T1000 (cell line): ENCODE measurements around the gene SPP2.
A peak's percentile ranks its signal among the peaks of the same experiment; 100 is the strongest.

Experiments
- DNase-seq: peaks from one replicate; lab custom pipeline; 2025; ENCODE audit warnings: mixed read lengths; lab: John Stamatoyannopoulos, UW

The SPP2 gene, protein sequence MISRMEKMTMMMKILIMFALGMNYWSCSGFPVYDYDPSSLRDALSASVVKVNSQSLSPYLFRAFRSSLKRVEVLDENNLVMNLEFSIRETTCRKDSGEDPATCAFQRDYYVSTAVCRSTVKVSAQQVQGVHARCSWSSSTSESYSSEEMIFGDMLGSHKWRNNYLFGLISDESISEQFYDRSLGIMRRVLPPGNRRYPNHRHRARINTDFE

DNA sequence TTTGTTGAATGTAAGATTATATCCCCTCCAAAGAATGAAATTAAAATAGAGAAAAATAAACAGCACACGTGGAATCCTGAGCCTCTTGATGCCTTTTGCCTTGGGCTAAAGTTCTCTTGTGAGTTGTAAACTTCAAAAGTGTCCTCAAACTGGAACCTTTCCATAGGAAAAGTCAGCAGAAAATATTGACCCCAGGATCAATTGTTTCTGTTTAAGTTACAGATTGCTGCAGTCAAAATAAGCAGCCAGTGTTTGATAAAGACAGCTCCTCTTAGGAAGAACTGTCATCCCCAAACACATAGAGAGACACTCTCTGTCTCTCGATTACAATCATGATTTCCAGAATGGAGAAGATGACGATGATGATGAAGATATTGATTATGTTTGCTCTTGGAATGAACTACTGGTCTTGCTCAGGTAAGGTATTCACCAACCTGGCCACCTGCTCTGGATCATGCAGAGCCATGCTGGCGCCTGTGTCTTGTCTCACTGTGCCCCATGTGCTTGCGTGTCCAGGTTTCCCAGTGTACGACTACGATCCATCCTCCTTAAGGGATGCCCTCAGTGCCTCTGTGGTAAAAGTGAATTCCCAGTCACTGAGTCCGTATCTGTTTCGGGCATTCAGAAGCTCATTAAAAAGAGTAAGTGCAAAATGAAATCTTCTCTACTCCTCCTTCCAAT, at the start of gene SPP2:
TSS of gene SPP2 (plus strand) at position 248 of the 681 bp plus-strand sequence. CDS start at position 333, 85 bp downstream.
- DNase-seq = no peak

DNA sequence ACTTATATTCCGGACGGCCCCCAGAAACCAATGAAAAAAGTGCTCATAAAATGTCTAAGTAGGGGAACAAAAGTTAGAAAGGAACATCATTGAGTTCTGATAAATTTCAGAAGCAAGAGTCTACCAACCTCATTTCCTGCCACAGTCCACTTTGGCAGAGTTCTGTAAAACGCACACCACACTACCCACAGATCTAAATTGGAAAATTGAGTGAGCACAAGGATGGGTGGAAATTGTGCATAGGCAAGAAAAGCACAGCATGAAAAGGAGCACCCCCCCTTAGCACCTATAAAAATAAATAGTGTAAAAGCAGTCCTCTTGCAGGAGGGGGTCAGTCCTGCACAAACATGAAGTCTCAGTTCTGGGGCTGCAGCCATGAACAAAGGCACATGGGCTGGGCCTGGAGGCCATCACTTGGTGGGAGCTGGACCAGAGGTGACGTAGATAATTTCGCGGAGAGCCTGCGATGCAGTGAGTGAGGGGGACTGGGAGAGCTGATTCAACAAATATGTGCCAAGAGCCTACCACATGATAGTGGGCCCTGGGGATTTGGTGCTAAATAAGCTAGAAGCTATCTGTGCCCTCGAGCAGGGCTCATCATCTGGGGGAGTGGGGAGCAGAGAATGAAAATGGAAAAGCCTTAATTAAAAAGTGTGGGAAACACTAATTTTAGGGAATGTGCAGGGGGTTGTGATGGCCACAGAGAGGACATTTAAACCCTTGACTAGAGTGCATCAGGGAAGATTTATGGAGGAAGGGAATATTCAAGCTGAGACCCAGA, 48.9 kb upstream of the SPP2 start:
- DNase-seq = no peak

DNA sequence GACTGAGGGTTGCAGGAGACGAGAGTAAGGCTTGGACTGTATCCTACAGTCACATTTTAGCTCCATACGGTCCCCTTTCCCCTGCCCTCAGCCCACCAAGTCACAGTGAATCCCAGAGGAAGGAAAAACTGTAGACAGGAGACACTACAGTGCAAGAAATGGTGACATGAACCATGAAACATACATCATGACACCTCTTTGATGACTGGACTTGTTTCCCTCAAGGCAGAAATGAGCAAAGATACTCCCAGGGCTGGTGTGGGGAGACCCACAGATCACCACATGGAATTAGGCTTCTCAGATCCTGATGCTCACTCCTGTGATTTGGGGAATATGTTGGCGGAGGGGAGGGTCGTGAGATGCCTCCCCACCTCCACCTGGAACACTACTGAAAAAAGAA, 48.2 kb upstream of the SPP2 start:
- no peak for DNase-seq

DNA sequence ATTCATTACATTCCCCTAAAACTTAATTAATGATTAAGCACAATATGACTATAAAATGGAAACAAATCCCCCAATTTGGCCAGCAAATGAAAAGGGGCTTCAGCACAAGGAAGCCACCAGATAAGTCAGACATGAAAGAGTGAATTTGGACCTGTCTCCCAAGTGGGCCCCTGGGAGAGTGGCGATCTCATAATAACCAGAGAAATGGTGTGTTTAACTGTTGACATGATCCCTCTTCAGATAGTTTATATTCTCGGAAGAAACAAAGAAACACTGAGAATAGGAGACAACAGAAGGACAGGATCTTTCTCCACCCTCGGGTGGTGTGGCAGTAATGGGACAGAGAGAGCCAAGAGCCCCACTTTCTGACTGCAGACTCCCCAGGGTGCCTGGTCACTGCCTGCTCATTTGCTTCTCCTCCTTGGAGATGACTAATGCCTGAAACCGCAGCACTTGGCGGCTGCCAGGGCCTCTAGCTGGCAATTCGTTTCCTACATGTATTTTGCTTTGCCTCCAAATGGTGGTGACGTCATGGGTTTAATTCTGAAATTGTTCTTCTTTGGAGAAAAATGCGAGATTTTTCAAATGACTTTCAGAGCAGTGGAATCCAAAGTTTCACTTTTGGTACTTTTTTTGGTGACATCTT, 46.4 kb upstream of the SPP2 start:
- DNase-seq = peak; percentile 72

DNA sequence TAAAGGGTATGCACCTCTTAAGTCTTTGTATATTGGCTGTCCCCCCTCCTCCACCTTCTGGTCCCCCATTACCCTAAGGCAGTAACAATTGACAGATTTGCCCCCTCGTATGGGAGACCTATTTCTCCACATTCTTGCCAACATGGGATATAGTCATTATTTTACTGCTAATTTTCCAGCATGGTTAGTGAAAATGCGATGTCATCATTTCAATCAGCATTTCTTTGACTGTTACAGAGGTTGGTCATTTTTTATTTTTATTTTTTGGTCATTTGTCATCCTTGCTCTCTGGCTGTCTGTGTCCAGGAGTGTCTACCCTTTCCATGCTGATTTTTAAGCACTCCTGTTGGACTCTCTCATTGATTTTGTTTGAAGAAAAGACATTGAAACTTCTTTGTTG, 45.4 kb upstream of the SPP2 start:
- no peak for DNase-seq

DNA sequence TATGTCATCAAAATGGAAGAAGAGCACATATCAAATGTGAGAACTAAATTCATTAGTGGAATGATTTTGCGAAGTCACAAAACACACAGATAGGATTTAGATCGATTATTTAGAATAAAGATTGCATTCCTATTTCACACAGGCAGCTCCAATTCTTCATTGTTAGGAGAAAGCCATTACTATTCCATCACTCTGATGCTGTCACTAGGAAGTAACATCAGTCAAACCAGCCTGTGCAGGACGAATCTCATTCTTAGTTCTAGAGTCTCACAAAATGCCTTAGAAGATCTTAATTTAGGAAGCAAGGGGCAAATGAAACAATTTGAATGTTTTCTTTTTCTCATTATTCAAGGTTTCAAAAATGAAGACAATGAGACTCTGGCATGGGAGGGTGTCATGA, 44.0 kb upstream of the SPP2 start:
- no peak for DNase-seq

DNA sequence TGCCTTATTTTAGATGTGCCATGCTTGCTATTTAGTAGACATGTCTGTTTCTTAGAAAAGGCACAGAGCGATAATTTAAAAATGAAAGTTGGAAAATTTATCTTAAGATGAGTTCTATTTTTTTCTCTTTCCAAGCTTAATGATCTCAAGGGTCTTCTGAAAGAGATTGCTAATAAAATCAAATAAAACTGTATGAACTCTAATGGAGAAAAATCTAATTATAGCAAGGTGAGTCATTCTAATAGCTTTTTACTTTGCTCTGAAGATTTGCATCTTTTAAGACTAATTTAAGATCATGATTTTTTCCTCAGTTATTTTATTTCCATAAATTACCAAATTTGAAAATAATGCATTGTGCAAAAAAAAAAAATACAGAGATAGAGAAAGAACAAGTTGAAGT, 36.1 kb upstream of the SPP2 start:
- no peak for DNase-seq

DNA sequence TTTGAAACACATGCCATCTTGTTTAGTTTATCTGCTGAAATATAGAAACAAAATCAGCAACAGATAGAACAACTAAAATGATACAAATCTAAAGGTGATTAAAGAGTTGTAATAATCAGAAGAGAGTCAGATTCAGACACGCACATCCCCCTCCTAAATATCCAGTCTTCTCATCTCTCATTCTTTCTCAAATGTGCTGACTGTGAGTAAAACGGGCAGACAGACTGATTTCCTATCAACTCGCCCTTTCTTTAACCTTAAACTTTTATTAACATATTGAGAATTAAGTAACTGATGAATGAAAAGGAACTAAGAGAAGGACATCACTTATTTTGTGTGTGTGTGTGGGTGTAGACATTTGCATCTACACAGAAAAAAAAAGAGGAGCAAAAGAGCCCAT, 34.6 kb upstream of the SPP2 start:
- DNase-seq = no peak

DNA sequence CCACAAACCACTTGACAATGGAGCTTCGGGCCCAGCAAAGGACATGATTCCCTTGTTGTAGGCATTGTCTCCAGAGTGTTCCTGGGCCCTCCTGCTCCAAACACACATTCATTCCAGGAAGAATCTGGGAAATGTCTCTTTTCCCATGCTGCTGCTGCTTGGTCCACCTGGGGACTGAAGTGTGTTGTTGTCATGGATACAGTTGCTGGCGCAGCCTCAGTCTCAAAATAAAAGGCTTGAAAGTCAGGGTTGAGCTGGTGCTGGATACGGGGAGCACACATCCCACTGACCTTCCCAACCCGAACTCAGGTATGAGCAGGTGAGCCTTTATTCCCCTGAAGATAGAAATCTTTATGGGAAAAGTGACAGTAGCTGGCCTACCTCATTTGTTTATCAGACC, 30.6 kb upstream of the SPP2 start:
- no peak for DNase-seq

DNA sequence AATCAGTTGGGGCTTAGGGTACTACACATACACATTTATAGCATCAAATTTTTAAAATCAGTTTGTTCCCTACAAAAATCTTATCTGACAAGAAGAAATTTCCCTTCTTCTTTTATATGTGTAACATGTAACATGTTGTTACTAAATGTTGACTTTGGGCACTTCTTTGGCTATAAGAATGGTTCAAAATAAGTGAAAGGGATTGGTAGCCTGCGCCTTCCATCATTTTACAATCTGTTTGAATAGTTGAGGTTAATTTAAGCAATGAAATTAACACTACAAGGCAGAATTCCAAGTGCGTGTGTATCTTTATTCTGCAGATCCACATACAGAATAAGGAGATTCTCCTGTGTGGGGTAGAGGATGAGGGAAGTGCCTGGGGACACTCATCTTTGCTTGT, 30.2 kb upstream of the SPP2 start:
- no peak for DNase-seq

DNA sequence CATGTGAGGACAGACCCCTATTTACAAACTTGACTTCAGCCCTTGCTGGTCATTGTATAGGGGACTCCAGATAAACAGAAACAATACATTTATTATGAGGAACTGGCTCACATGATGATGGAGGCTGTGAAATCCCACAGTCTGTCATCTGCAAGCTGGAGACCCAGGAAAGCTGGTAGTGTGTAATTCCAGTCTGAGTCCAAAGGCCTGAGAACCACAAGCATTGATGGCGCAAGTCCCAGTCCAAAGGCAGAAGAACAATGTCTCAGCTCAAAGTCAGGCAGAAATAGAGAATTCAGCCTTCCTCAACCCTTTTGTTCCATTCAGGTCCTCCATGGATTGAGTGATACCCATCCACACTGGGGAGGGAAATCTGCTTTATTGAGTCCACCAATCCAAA, 28.1 kb upstream of the SPP2 start:
- no peak for DNase-seq

DNA sequence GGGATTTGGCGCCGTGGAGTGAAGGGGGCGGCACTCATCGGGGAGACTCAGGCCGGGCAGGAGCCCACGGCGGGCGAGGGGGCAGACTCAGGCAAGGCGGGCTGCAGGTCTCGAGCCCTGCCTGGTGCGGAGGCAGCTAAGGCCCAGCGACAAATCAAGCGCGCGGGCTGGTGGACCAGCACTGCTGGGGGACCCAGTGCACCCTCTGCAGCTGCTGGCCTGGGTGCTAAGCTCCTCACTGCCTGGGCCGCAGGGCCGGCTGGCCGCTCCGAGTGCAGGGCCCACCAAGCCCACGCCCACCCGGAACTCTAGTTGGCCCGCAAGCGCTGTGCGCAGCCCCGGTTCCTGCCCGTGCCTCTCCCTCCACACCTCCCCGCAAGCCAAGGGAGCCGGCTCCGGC, 26.2 kb upstream of the SPP2 start:
- no peak for DNase-seq

DNA sequence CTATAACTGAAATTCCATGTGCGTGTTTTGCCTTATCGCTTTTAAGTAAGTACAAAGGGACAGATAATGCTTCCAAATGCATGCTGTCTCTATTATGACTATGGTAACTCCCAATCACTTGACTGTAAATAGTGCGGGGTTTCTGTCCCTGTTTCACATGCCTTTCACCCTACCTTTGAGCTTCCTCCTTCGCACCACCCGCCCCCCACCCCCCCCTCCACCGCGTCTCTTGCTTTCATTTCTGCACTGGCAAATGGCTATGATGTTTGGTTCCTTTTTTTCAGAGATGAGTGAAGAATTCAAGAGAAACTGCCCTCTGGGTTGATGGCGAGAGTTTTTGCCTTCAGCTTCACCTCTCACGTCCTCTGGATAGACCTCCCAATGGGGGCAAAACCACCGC, 25.0 kb upstream of the SPP2 start:
- DNase-seq = no peak

DNA sequence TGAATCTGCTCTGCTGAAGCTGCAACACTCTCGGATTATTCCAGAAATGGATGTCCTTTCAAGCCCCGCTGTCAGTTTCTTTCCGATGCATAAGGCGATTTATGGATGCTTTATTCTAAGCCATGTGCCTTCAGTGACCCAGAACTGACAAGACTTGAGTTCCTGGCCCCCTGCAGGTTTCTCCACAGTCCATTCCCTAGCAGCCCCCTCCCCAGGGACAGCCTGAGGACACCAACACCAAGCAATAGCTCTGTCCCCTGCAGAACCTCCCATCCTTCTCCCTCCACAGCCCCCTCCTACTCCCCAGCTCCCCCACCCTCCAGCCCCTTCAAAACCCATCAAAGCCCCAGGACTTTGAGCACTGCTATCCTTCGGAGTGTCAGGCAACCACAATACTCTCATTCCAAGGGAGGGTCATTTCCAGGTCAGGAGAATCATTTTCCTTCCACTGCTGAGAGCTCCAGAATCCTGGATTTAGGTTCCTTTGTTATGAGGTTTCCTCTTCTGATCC, 24.6 kb upstream of the SPP2 start:
- DNase-seq = no peak

DNA sequence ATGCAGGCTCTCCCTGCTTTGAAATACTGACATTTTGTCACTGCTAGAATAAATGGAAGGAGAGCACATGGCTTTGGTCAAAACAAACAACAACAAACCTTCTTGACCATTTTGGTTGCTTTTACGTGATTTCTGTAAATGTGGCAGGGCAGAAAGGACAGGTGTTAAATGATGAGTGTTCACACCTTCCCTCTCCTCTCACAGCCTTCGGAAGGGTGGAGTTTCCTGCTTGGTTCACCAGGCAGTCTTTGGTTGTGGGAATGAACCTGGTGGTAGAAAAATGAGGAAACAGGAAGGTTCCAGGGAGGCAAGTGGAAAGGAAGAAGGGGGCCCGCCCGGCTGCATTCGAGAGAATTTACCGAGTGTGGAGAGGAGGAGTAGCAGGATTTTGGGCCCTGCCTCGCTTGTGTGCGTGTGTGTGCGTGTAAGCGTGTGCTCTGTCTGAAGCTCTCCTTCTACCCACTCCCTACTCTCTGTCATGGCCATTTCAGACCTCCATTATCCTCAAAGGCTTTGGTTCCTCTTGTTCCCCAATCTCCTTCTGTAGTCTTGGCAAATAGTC, 23.7 kb upstream of the SPP2 start:
- DNase-seq = no peak

DNA sequence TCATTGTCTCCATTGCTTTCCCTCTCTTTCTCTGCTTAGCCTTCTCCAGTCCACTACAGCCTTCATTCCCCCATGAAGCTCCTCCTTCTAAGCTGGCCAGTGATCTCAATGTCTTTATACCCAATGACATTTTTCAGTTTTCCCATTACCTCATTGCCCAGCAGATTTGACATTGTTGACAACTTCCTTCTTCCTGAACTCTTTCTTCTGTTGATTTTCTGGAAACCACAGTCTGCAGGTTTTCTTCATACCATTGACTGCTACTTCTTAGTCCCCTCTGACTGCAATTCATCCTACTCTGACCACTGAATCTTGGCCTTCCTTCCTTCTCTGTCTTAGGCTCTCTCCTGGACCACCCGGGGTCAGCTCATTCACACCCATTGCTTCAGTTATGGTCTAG, 22.9 kb upstream of the SPP2 start:
- no peak for DNase-seq

DNA sequence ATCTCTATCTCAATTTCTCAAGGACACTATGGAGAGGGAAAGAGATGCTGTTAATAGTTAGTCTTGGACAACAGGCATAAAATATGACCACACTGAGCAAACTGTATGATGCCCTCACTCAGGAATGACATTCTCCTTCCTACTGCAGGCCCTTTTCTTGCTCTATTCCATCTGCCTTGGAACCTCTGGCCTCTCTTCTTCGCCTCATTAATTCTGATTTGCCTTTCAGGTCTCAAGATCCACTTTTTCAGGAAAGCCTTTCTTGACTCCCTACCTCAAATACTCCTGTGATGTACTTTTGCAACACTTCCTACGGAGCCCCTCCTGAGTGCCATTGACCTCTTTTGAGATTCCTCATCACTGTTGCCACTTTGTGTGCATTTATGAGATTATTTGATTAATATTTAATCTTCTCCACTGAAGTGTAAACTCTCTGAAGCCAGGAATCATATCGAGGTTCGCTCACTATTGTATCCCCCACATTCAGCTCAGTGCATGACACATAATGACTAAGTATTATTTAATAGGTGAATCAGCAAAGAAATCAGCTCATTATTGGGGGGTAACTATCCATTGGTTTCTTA, 21.3 kb upstream of the SPP2 start:
- DNase-seq = no peak

DNA sequence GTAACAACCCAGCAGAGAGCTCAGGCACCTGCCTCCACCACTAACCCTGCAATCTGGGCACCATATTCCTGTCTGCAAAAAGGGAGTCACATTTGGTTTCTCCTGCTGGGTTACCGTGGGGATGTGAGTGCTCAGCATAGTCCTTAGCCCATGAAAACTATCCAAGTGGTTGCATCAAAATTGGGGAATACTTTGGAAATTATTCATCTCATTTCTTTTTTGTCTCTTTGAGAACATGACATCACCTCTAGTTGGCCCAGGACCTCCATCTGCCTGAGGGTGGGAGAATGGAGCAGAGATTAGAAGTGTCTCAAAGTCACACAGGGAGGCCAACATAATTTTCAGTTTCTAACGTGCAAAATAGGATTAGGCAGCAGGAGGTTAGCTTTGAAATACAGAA, 19.3 kb upstream of the SPP2 start:
- DNase-seq = no peak

DNA sequence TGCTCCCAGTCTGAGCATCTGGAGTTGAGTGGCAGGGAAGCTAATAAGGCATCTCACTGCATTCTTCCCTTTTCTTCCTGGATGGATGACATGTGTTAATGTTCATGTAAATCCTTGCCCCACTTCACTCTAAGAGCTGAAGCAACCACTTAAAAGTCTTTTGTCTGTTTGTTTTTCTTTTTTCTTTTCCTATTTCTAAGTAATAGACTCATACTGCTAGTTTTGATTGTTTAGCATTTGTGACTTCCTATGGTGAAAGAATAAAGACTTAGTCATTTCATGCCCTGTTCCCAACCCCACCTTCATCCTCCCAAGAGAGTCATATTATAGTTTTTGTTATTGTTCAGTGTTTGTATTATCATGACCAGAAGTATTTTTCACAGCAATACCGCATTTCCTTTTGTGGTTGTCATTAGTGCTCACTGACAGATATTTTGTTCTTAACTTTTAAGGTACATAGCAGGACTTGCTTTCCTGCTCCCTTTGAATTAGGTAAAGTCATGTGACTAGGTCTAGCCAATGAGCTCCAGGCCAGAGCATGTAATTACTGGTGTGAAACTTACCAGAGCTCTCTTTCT, 18.1 kb upstream of the SPP2 start:
- DNase-seq = no peak

DNA sequence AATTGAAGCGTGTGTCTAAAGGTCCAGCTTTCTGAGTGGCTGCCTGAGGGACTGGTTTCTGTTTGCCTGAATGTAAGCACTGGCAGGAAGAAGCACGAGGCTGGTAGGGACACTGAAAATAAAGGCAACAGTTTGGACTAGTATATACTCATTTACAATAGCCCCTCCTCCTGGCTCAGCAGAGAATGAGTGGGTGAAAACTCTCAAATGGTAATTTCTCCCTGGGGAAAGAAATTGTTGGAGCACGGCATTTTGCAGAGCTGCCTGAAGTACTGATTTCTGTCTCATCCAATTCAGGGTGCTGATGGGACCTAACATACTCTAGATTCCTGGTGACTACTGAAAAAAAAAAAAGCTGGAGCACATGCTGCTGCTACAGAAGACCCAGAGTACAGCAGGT, 17.3 kb upstream of the SPP2 start:
- DNase-seq = no peak

DNA sequence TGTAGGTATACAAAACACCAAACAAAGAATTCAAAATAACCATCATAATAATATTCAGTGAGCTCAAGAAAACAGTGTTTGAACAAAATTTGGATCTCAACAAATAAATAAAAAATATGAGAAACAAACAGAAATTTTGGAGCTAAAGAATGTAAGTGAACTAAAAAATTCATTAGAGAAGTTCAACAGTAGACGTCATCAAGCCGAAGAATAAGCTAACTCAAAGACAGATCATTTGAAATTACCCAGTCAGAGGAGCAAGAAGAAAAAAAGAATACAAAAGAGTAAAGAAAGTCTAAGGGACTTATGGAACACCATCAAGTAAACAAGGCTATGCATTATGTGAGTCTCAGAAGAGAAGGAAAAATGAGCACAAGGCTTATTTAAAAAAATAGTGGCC, 16.6 kb upstream of the SPP2 start:
- DNase-seq = no peak
